Upper lobe of right lung (tissue), 1 donor: ENCODE results near the gene LRRC63. TPM values are rescaled to one million over a fixed set of nuclear protein-coding genes. Genes with fewer than 3 reads are reported as not detected.
A peak's percentile ranks its signal among the peaks of the same experiment; 100 is the strongest.

ENCODE experiments used
- ATAC-seq: fragments of 200-7000 bp; cut with Tn5 transposase; one replicate; pipeline ENCODE4 v1.9.1; 2020; ENCODE audit warnings: mild to moderate bottlenecking, moderate library complexity
- DNase-seq: peaks from one replicate; pipeline ENCODE4 v3.0.0-alpha.2; 2020
- H3K27ac ChIP-seq: fragments of 200-600 bp; one replicate; pipeline ENCODE4 v1.8.0; 2022
- H3K27me3 ChIP-seq: fragments of 200-600 bp; one replicate; pipeline ENCODE4 v1.8.0; 2022; ENCODE audit warnings: mild to moderate bottlenecking
- H3K36me3 ChIP-seq: fragments of 200-600 bp; one replicate; pipeline ENCODE4 v1.8.0; 2022
- H3K4me1 ChIP-seq: fragments of 200-600 bp; one replicate; pipeline ENCODE4 v1.8.0; 2022
- H3K4me3 ChIP-seq: fragments of 200-600 bp; one replicate; pipeline ENCODE4 v1.8.0; 2022; ENCODE audit warnings: mild to moderate bottlenecking
- H3K9me3 ChIP-seq: fragments of 200-600 bp; one replicate; pipeline ENCODE4 v1.8.0; 2022
- CTCF ChIP-seq: fragments of 200-600 bp; IDR thresholded peaks from one replicate; pipeline ENCODE4 v1.8.0; 2022; ENCODE audit warnings: antibody characterized with exemption
- intact Hi-C: fragments of 100-400 bp; cut with DNase I; formaldehyde crosslinking; loops from one replicate; pipeline ENCODE4 v1.11.0; 2022
- total RNA-seq: library from RNA; stranded (reverse); fragmentation: NEBNext Ultra II Directional; extraction: Animal tissue kit (Norgen Biotek cat#: 25700); gene quantifications from one replicate; pipeline ENCODE4 v1.2.1, GENCODE V29; 2021
- donor health status: DM: no; HTN: yes; CAD: no; lungs with severe emphysema.

Gene LRRC63
- total RNA-seq, 1 donor from 2014 or later = 0.29 TPM

GRCh38 chr13:46320821-46321220 is 109.1 kb downstream of the LRRC63 start:
- Histone ChIP-seq H3K9me3 (no peaks in the 10 kb centered on the region), H3K36me3 (no peaks in the 10 kb centered on the region), H3K27me3 (no peaks in the 10 kb centered on the region), H3K4me3 (no peak overlapping the region), H3K27ac (peak overlapping the region; percentile 36), H3K4me1 (no peaks in the 10 kb centered on the region)
- DNase-seq (no peak), ATAC-seq (peak; percentile 16)
- TF ChIP-seq CTCF = no peak
- intact Hi-C loops = no loop called here

- no peak overlapping the region for H3K4me3 ChIP-seq
- intact Hi-C loops = no loop called here
- no peaks in the 10 kb centered on the region for H3K27me3 ChIP-seq
- peak; percentile 71 for TF ChIP-seq CTCF
- DNase-seq (no peak), ATAC-seq (peak; percentile 87)
- no peaks in the 10 kb centered on the region for H3K36me3 ChIP-seq
- no peaks in the 10 kb centered on the region for H3K4me1 ChIP-seq
- H3K9me3 ChIP-seq = no peaks in the 10 kb centered on the region
- peak overlapping the region; percentile 36 for H3K27ac ChIP-seq
Measured at GRCh38 chr13:46321494-46322225, 109.9 kb downstream of the LRRC63 start.

GRCh38 chr13:46324976-46325375 is 113.2 kb downstream of the LRRC63 start:
- H3K27ac ChIP-seq = no peak overlapping the region
- ATAC-seq = no peak
- TF ChIP-seq CTCF = no peak
- no peaks in the 10 kb centered on the region for H3K36me3 ChIP-seq
- H3K4me3 ChIP-seq = no peak overlapping the region
- no peaks in the 10 kb centered on the region for H3K4me1 ChIP-seq
- no peaks in the 10 kb centered on the region for H3K27me3 ChIP-seq
- intact Hi-C loops = no loop called here
- DNase-seq = no peak
- no peaks in the 10 kb centered on the region for H3K9me3 ChIP-seq

Other genes with a start within 250 kb of the LRRC63 start
- gene ZC3H13, start 159.2 kb upstream of the LRRC63 start, total RNA-seq = 49.2 TPM
- gene CPB2, start 106.9 kb upstream of the LRRC63 start, total RNA-seq = 74.4 TPM
- 234 TPM for gene LCP1, start 29.8 kb upstream of the LRRC63 start, total RNA-seq
- 2.9 TPM for gene RUBCNL, start 175.3 kb downstream of the LRRC63 start, total RNA-seq